Measurements from ENCODE around the gene USP10.
A peak's percentile ranks its signal among the peaks of the same experiment; 100 is the strongest.

The USP10 gene, protein sequence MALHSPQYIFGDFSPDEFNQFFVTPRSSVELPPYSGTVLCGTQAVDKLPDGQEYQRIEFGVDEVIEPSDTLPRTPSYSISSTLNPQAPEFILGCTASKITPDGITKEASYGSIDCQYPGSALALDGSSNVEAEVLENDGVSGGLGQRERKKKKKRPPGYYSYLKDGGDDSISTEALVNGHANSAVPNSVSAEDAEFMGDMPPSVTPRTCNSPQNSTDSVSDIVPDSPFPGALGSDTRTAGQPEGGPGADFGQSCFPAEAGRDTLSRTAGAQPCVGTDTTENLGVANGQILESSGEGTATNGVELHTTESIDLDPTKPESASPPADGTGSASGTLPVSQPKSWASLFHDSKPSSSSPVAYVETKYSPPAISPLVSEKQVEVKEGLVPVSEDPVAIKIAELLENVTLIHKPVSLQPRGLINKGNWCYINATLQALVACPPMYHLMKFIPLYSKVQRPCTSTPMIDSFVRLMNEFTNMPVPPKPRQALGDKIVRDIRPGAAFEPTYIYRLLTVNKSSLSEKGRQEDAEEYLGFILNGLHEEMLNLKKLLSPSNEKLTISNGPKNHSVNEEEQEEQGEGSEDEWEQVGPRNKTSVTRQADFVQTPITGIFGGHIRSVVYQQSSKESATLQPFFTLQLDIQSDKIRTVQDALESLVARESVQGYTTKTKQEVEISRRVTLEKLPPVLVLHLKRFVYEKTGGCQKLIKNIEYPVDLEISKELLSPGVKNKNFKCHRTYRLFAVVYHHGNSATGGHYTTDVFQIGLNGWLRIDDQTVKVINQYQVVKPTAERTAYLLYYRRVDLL

DNA sequence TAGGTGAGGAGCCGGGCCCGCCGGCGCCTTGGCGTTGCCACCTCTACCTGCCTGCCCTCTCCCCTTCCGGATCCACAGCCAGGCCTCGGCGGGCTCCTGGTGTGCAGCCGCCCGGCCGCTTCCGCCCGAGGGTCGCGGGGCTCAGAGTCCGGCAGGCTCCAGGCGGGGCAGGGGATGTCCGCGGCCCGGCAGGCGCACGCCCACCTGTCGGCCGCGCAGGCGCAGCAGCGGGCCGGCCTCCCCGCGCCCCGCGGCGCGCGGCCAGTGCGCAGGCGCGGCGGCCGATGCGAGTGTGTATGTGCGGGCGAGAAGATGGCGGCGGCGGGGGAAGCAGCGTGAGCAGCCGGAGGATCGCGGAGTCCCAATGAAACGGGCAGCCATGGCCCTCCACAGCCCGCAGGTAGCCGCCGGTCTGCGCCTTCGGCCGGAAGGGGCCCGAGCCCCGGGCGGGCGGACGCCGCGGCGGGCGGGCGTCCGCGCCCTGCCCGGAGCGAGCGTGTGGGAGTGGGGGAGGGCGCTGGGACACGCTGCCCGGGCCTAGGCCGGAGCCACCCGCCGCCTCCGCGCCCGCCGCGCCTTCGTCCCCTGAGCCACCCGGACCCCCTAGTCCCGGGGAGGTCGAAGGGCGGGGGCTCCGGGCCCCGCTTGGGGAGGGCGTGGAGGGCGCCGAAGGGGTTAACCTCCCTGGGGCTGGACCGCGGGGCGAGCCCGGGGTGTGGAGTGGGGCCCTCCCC is at the start of gene USP10:
Gene USP10 (plus strand): TSS at position 289 of the 734 bp plus-strand sequence. CDS start 91 bp downstream, at position 380.
- peak; percentile 78 to 79 for ATAC-seq

- ATAC-seq = peak; percentile 26 to 35
Measured at GRCh38 chr16:84650062-84650991, 49.5 kb upstream of the USP10 start.

GRCh38 chr16:84652566-84652965 is 47.2 kb upstream of the USP10 start:
- ATAC-seq = no peak

- no peak for ATAC-seq
Measured at GRCh38 chr16:84654238-84654637, 45.6 kb upstream of the USP10 start.

DNA sequence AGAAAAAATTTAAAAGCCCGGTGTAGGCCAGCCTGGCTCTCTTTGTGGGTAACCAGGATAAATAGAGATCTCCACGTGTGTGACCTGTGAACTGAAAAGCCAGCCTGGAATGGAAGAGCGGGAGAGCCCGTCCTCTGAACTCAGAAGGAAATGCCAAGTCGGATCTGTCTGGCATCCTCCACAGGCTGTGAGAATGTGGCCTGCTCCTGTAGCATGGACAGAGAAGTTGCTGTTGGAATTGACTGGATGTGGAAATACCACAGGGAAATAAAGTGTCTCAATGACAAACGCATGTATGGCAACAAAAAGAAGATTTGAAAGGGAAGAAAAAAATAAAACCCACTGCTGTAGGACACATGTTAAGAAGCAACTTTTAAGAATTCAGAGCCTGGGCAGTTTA is 44.8 kb upstream of the USP10 start:
- ATAC-seq = no peak

DNA sequence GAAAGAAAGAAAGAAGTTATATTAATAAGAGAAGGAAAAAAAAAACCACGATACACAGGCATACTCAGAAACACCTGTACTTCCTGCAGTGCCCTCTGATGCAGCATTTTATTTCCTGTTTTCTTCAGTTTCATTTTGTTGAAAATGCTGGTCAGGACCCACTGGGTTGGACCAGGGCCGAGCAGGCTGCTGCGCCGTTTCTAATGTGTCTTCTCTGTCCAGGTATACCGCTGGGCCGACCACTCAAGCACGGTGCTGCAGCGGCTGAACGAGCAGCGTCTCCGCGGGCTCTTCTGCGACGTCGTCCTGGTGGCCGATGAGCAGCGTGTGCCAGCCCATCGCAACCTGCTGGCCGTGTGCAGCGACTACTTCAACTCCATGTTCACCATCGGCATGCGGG is 43.2 kb upstream of the USP10 start:
- peak in 1 of 2 donors; percentile 48 for ATAC-seq

DNA sequence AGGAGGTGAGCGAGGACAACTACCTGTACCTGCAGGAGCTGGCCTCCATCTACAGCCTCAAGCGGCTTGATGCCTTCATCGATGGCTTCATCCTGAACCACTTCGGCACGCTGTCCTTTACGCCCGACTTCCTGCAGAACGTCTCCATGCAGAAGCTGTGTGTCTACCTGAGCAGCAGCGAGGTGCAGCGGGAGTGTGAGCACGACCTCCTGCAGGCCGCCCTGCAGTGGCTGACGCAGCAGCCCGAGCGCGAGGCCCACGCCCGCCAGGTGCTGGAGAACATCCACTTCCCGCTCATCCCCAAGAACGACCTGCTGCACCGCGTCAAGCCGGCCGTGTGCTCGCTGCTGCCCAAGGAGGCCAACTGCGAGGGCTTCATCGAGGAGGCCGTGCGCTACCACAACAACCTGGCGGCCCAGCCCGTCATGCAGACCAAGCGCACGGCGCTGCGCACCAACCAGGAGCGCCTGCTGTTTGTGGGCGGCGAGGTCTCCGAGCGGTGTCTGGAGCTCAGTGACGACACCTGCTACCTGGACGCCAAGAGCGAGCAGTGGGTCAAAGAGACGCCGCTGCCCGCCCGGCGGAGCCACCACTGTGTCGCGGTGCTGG is 42.5 kb upstream of the USP10 start:
- ATAC-seq = no peak

DNA sequence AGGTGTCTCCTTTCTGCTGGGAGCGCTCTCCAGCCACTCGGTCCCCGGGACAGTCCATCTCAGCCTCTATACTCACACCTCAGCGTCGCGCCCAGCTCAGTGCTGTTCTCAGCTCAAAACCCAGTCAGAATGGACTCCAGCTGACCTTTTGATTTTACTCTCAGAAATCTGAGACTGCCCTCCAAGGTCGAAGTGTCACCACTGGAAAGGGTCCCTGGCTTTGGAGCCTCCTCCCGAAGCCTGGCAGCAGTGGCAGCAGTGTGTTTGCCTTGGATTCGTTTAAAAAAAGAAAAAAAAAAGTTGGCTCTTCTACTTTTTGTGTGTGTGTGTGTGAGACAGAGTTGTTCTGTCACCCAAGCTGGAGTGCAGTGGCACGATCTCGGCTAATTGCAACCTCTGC is 41.1 kb upstream of the USP10 start:
- ATAC-seq = no peak

DNA sequence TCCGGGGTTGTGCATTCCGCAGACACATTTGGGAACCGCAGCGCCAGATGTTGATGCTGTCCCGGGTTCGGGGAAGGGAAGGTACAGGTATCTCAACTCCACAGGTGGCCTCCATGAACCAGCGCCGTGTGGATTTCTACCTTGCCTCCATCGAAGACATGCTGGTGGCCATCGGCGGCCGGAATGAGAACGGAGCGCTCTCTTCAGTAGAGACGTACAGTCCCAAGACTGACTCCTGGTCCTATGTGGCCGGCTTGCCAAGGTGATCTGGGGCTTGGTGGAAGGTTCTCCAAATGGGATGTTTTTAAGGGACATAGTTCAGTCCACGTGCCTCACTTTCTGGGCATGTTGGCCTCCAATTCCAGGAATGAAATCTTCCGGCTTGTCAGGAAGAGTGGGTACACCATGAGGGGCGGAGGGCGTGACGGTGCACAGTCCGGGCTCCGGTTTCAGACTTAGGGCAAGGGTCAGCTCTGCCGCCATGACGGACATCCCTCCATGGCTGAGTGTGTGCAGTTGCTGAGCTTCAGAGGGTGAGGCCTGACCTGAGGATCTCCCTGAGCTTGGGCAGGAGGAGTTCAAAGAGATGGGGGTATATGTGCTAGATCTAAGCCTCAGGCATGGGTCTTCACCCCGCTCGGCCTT is 40.0 kb upstream of the USP10 start:
- ATAC-seq = no peak

- no peak for ATAC-seq
Measured at GRCh38 chr16:84660973-84661372, 38.8 kb upstream of the USP10 start.

DNA sequence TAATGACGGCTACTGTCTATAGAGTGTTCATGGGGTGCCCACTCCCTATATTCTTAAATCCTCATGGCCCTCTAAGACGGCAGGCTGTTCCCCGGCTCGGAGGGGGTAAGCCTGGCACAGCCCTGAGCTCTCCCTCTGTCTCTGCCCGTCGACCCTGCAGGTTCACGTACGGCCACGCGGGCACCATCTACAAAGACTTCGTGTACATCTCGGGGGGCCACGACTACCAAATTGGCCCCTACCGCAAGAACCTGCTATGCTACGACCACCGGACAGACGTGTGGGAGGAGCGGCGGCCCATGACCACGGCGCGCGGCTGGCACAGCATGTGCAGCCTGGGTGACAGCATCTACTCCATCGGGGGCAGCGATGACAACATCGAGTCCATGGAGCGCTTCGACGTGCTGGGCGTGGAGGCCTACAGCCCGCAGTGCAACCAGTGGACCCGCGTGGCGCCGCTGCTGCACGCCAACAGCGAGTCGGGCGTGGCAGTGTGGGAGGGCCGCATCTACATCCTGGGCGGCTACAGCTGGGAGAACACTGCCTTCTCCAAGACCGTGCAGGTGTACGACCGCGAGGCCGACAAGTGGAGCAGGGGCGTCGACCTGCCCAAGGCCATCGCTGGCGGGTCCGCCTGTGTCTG is 38.3 kb upstream of the USP10 start:
- ATAC-seq = no peak

- ATAC-seq = no peak
Measured at GRCh38 chr16:84662471-84662870, 37.3 kb upstream of the USP10 start.

DNA sequence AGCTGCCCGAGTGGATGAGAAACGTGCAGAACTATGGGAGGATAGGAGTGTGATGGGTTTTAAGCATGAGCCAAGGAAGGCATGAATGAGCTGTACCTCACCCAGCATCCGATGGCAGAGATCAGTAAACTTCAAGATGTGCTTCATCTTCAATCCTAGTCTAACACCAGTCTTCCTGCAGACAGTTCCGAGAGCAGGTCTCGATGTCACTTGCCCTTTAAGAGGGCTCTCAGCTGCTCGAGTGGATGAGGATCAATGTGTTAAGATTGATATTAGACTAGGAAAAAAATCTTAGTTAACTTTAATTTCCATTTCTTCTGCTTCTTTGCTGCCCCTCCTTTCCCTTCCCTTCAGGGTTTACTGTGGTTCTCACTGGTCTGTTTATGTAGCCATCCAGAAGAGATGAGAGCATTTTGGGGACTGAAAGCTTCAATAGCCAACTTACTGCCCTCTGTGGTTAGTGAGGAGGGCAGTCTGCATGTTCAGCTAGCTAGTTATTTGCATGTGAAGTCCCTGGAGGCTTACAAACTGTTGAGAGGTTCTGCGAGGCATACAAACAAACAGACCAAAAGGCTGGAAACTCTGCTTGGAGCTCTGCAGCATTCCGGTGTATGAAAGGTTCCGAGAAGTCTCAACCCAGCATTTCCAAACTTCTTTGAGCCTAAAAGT is 36.2 kb upstream of the USP10 start:
- ATAC-seq = no peak

- ATAC-seq = no peak
Measured at GRCh38 chr16:84665359-84665758, 34.4 kb upstream of the USP10 start.

DNA sequence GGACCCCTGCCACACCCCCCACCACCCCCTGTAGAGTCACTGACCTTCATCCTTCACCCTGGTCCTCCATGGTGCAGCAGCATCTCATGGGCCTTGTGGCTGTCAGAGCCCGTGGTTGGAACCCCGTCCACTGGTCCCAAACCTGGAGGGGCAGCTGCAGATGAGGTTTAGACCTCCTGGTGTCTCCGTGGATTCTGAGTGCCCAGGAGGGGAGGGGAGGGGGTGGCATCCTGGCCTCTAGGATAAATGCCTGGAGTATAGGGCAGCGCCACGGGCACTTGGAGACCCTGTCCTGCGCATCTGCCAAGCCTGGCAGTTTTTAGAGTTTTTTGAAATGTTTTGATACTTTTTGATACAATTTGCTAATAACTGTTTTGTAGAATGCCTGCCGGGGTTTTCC is 34.0 kb upstream of the USP10 start:
- ATAC-seq = no peak

DNA sequence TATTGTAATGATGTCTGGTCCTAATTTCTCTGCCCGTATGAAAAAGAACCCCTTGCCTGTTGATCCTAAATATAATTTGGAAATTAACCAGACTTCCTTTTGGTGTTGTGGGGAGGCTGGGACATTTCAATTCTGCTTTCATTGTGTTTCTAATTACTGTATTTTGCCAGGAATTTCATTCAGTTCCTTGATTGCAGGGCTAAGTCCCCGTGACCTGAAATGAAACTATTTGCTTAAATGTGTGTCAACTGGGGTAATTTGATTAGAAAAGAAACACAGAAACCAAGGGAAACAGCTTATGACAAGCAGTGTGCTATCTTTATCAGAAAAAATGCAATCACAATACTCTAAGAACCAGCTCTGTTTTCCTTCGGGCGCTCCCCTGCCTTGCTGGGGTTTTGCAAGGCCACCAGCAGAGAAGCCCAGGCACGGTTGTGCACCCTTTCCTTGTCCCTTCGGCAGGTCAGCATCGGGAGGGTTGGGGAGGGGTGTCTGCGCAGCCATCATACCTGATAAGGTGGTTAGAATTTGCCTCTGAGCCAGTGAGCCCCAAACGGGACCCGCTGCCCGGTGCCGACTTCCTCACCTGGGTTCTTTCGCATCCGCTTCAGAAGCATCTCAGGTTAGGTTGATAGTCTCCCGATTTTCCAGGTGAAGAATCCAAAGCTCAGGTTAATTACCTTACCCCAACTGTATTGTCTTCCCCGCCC is 32.0 kb upstream of the USP10 start:
- ATAC-seq = no peak

- ATAC-seq = no peak
Measured at GRCh38 chr16:84670063-84670462, 29.7 kb upstream of the USP10 start.

- peak; percentile 73 to 92 for ATAC-seq
Measured at GRCh38 chr16:84672276-84673202, 27.3 kb upstream of the USP10 start.
